Measurements from ENCODE around the gene HMGA1.

- TF ChIP-seq, protein P1, sequence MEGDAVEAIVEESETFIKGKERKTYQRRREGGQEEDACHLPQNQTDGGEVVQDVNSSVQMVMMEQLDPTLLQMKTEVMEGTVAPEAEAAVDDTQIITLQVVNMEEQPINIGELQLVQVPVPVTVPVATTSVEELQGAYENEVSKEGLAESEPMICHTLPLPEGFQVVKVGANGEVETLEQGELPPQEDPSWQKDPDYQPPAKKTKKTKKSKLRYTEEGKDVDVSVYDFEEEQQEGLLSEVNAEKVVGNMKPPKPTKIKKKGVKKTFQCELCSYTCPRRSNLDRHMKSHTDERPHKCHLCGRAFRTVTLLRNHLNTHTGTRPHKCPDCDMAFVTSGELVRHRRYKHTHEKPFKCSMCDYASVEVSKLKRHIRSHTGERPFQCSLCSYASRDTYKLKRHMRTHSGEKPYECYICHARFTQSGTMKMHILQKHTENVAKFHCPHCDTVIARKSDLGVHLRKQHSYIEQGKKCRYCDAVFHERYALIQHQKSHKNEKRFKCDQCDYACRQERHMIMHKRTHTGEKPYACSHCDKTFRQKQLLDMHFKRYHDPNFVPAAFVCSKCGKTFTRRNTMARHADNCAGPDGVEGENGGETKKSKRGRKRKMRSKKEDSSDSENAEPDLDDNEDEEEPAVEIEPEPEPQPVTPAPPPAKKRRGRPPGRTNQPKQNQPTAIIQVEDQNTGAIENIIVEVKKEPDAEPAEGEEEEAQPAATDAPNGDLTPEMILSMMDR (IDR thresholded peaks at IDR 0.05): no peak
- no peak for TF ChIP-seq POLR2A (IDR thresholded peaks at IDR 0.05)
- TF ChIP-seq POLR2AphosphoS5 (IDR thresholded peaks at IDR 0.05): no peak
- TF ChIP-seq EP300 (IDR thresholded peaks at IDR 0.05): no peak
These were observed 39.5 kb downstream of the HMGA1 start for GRCh38 chr6:34276191-34276590.
